ENCODE data around the gene PACRG. TPM values are rescaled to one million over a fixed set of nuclear protein-coding genes. Genes with fewer than 3 reads are reported as not detected.

Gene PACRG
- total RNA-seq, 2 experiments from 2014 or later: 0.66 to 0.81 TPM

GRCh38 chr6:163162007-163162873 is 434.5 kb downstream of the PACRG start:
- Histone ChIP-seq H3K27ac (ENCODE audit: low read depth in 1 of 2, low read length in 2 of 2) (no peak overlapping the region), H3K4me1 (ENCODE audit: insufficient read depth, low read length) (no peaks in the 10 kb centered on the region), H3K27me3 (ENCODE audit: control insufficient read depth in 1 of 2, insufficient read depth in 2 of 2, low read length in 2 of 2) (no peaks in the 10 kb centered on the region), H3K9me3 (ENCODE audit: control insufficient read depth in 1 of 2, insufficient read depth in 1 of 2, low read length in 2 of 2) (no peaks in the 10 kb centered on the region), H3K36me3 (ENCODE audit: insufficient read depth, low read length) (no peaks in the 10 kb centered on the region), H3K4me3 (ENCODE audit: low read length) (no peak overlapping the region)
- ATAC-seq (ENCODE audit: poor library complexity) (no peak), DNase-seq (no peak)
- no peak overlapping the region for H3K27ac Mint-ChIP-seq
- ChIA-PET CTCF (no interaction called here), POLR2A (no interaction called here)
- no peak for TF ChIP-seq CTCF (IDR thresholded peaks at IDR 0.05)
- no peaks in the 10 kb centered on the region for H3K4me1 Mint-ChIP-seq (ENCODE audit: low read depth)
- H3K27me3 Mint-ChIP-seq: peaks cover 9% of the 10 kb centered on the region
- intact Hi-C loops (cut with DNase I, micrococcal nuclease): no loop called here
- H3K9me3 Mint-ChIP-seq: no peaks in the 10 kb centered on the region
- no peak overlapping the region for H3K4me3 Mint-ChIP-seq
- no peaks in the 10 kb centered on the region for H3K36me3 Mint-ChIP-seq (ENCODE audit: low read depth)

GRCh38 chr6:163162874-163163213 is 435.1 kb downstream of the PACRG start:
- Mint-ChIP-seq H3K36me3 (ENCODE audit: low read depth) (no peaks in the 10 kb centered on the region), H3K9me3 (no peaks in the 10 kb centered on the region), H3K27ac (no peak overlapping the region), H3K27me3 (peaks cover 9% of the 10 kb centered on the region), H3K4me1 (ENCODE audit: low read depth) (no peaks in the 10 kb centered on the region), H3K4me3 (no peak overlapping the region)
- no peak overlapping the region for H3K27ac ChIP-seq (ENCODE audit: low read depth in 1 of 2, low read length in 2 of 2)
- H3K4me1 ChIP-seq (ENCODE audit: insufficient read depth, low read length): no peaks in the 10 kb centered on the region
- ATAC-seq (ENCODE audit: poor library complexity) (no peak), DNase-seq (no peak)
- CTCF ChIA-PET: no interaction called here
- no peaks in the 10 kb centered on the region for H3K36me3 ChIP-seq (ENCODE audit: insufficient read depth, low read length)
- intact Hi-C loops (cut with DNase I, micrococcal nuclease): no loop called here
- TF ChIP-seq CTCF (IDR thresholded peaks at IDR 0.05): no peak
- POLR2A ChIA-PET: no interaction called here
- H3K9me3 ChIP-seq (ENCODE audit: control insufficient read depth in 1 of 2, insufficient read depth in 1 of 2, low read length in 2 of 2): no peaks in the 10 kb centered on the region
- no peaks in the 10 kb centered on the region for H3K27me3 ChIP-seq (ENCODE audit: control insufficient read depth in 1 of 2, insufficient read depth in 2 of 2, low read length in 2 of 2)
- no peak overlapping the region for H3K4me3 ChIP-seq (ENCODE audit: low read length)

- DNase-seq (no peak), ATAC-seq (ENCODE audit: poor library complexity) (no peak)
- Histone ChIP-seq H3K4me3 (ENCODE audit: low read length) (no peak overlapping the region), H3K27ac (ENCODE audit: low read depth in 1 of 2, low read length in 2 of 2) (no peak overlapping the region), H3K4me1 (ENCODE audit: insufficient read depth, low read length) (no peaks in the 10 kb centered on the region), H3K9me3 (ENCODE audit: control insufficient read depth in 1 of 2, insufficient read depth in 1 of 2, low read length in 2 of 2) (peaks cover 0 to 2% of the 10 kb centered on the region in 2 experiments), H3K36me3 (ENCODE audit: insufficient read depth, low read length) (no peaks in the 10 kb centered on the region), H3K27me3 (ENCODE audit: control insufficient read depth in 1 of 2, insufficient read depth in 2 of 2, low read length in 2 of 2) (no peaks in the 10 kb centered on the region)
- intact Hi-C loops (cut with DNase I, micrococcal nuclease): no loop called here
- Mint-ChIP-seq H3K27ac (no peak overlapping the region), H3K36me3 (ENCODE audit: low read depth) (no peaks in the 10 kb centered on the region), H3K4me3 (no peak overlapping the region), H3K9me3 (no peaks in the 10 kb centered on the region), H3K4me1 (ENCODE audit: low read depth) (no peaks in the 10 kb centered on the region), H3K27me3 (peaks cover 12% of the 10 kb centered on the region)
- no peak for TF ChIP-seq CTCF (IDR thresholded peaks at IDR 0.05)
- ChIA-PET POLR2A (no interaction called here), CTCF (no interaction called here)
Observed at GRCh38 chr6:163164175-163164900, 436.6 kb downstream of the PACRG start.
